H9 (cell line): Measurements from ENCODE around the gene GPBAR1. TPM values are rescaled to one million over a fixed set of nuclear protein-coding genes. Genes with fewer than 3 reads are reported as not detected.

ENCODE experiments used
- DNase-seq: peaks from one replicate; pipeline ENCODE4 v3.0.0-alpha.2; 2017
- H2AFZ ChIP-seq: one replicate; pipeline ENCODE4 v1.6.1; 2013; ENCODE audit warnings: mild to moderate bottlenecking, low read length, control low read depth, moderate library complexity
- H2AK5ac ChIP-seq: 2 replicates; pipeline ENCODE4 v1.6.1; 2013; ENCODE audit warnings: low read length, control low read depth, mixed read lengths; ENCODE audit not compliant: insufficient read length
- H2BK120ac ChIP-seq: one replicate; pipeline ENCODE4 v1.6.1; 2013; ENCODE audit warnings: low read depth, mild to moderate bottlenecking, low read length, control low read depth, inconsistent platforms; ENCODE audit not compliant: poor library complexity, severe bottlenecking
- H2BK12ac ChIP-seq: 2 replicates; pipeline ENCODE4 v1.6.1; 2013; ENCODE audit warnings: low read length, control low read depth, mixed read lengths, low read depth; ENCODE audit not compliant: insufficient read length
- H2BK15ac ChIP-seq: 2 replicates; pipeline ENCODE4 v1.6.1; 2013; ENCODE audit warnings: low read depth, low read length, control low read depth
- H2BK20ac ChIP-seq: one replicate; pipeline ENCODE4 v1.6.1; 2013; ENCODE audit warnings: low read depth, mild to moderate bottlenecking, low read length, control low read depth, inconsistent platforms; ENCODE audit not compliant: poor library complexity, severe bottlenecking
- H2BK5ac ChIP-seq: 2 replicates; pipeline ENCODE4 v1.6.1; 2013; ENCODE audit warnings: low read length, control low read depth, mixed read lengths; ENCODE audit not compliant: insufficient read length
- H3K14ac ChIP-seq: 2 replicates; pipeline ENCODE4 v1.6.1; 2013; ENCODE audit warnings: low read length, control low read depth; ENCODE audit not compliant: insufficient read depth
- H3K18ac ChIP-seq: 2 replicates; pipeline ENCODE4 v1.6.1; 2013; ENCODE audit warnings: low read depth, mild to moderate bottlenecking, mixed read lengths, low read length, control low read depth; ENCODE audit not compliant: insufficient read length
- H3K23ac ChIP-seq: 2 replicates; pipeline ENCODE4 v1.6.1; 2013; ENCODE audit warnings: low read length, control low read depth, mixed read lengths, low read depth; ENCODE audit not compliant: insufficient read length
- H3K23me2 ChIP-seq: 2 replicates; pipeline ENCODE4 v1.6.1; 2013; ENCODE audit warnings: low read depth, mild to moderate bottlenecking, mixed read lengths, low read length, control low read depth; ENCODE audit not compliant: insufficient read length, poor library complexity, severe bottlenecking
- H3K27ac ChIP-seq: 2 replicates; pipeline ENCODE4 v1.5.1; 2013; ENCODE audit warnings: low read length, control low read depth, mixed read lengths, low read depth; ENCODE audit not compliant: insufficient read length
- H3K27me3 ChIP-seq: 2 replicates; pipeline ENCODE4 v1.6.1; 2013; ENCODE audit warnings: low read length, control low read depth, inconsistent platforms; ENCODE audit not compliant: insufficient read depth
- H3K4ac ChIP-seq: 2 replicates; pipeline ENCODE4 v1.6.1; 2013; ENCODE audit warnings: low read depth, mild to moderate bottlenecking, control low read depth, inconsistent platforms, low read length, moderate library complexity
- H3K4me1 ChIP-seq: 2 replicates; pipeline ENCODE4 v1.6.1; 2013; ENCODE audit warnings: low read length, control low read depth, inconsistent platforms; ENCODE audit not compliant: insufficient read depth
- H3K4me2 ChIP-seq: 2 replicates; pipeline ENCODE4 v1.6.1; 2013; ENCODE audit warnings: low read length, control low read depth, mixed read lengths; ENCODE audit not compliant: insufficient read length, insufficient read depth
- H3K56ac ChIP-seq: 2 replicates; pipeline ENCODE4 v1.6.1; 2013; ENCODE audit warnings: low read depth, mild to moderate bottlenecking, mixed read lengths, low read length, control low read depth; ENCODE audit not compliant: insufficient read length
- H3K79me1 ChIP-seq: 2 replicates; pipeline ENCODE4 v1.6.1; 2013; ENCODE audit warnings: low read depth, mild to moderate bottlenecking, moderate library complexity, low read length, control low read depth, inconsistent platforms; ENCODE audit not compliant: insufficient read depth, poor library complexity, severe bottlenecking
- H3K79me2 ChIP-seq: 2 replicates; pipeline ENCODE4 v1.6.1; 2013; ENCODE audit warnings: low read length, control low read depth, inconsistent platforms; ENCODE audit not compliant: insufficient read depth
- H3K9ac ChIP-seq: 2 replicates; pipeline ENCODE4 v1.6.1; 2013; ENCODE audit warnings: low read length, control low read depth, mixed read lengths; ENCODE audit not compliant: insufficient read length; ENCODE audit errors: extremely low read depth
- H3K9me3 ChIP-seq: one replicate; pipeline ENCODE4 v1.6.1; 2013; ENCODE audit warnings: low read depth, low read length, inconsistent platforms; ENCODE audit not compliant: control insufficient read depth
- H3T11ph ChIP-seq: one replicate; pipeline ENCODE4 v1.6.1; 2013; ENCODE audit warnings: mild to moderate bottlenecking, low read length, control low read depth, inconsistent platforms
- H4K20me1 ChIP-seq: one replicate; pipeline ENCODE4 v1.6.1; 2013; ENCODE audit not compliant: control insufficient read depth, insufficient read length, insufficient read depth
- H4K5ac ChIP-seq: 2 replicates; pipeline ENCODE4 v1.6.1; 2013; ENCODE audit warnings: low read depth, mild to moderate bottlenecking, mixed read lengths, low read length, control low read depth; ENCODE audit not compliant: insufficient read length
- H4K8ac ChIP-seq: replicated peaks from 2 replicates; pipeline ENCODE4 v1.6.1; 2013; ENCODE audit warnings: low read length, control low read depth, mixed read lengths, low read depth; ENCODE audit not compliant: insufficient read length
- H4K91ac ChIP-seq: 2 replicates; pipeline ENCODE4 v1.6.1; 2013; ENCODE audit warnings: low read depth, mild to moderate bottlenecking, moderate library complexity, mixed read lengths, low read length, control low read depth; ENCODE audit not compliant: insufficient read length
- H3K27ac Mint-ChIP-seq, 3 experiments: 2 replicates in 2 of 3; 3 replicates in 1 of 3; pipeline ENCODE4 v1.8.0; 2020 to 2021; ENCODE audit warnings: mixed read lengths in 3 of 3, mild to moderate bottlenecking in 1 of 3, moderate library complexity in 1 of 3
- H3K27me3 Mint-ChIP-seq: 2 replicates; pipeline ENCODE4 v1.8.0; 2021; ENCODE audit warnings: low read depth, mild to moderate bottlenecking, moderate library complexity, mixed read lengths
- H3K36me3 Mint-ChIP-seq, 3 experiments: 2 replicates in 2 of 3; 3 replicates in 1 of 3; pipeline ENCODE4 v1.8.0; 2020 to 2021; ENCODE audit warnings: low read depth in 3 of 3, mixed read lengths in 3 of 3; ENCODE audit not compliant: insufficient read depth in 1 of 3
- H3K4me1 Mint-ChIP-seq, 2 experiments: 2 replicates each; pipeline ENCODE4 v1.8.0; 2020; ENCODE audit warnings: mixed read lengths in 2 of 2
- H3K4me3 Mint-ChIP-seq, 2 experiments: 2 replicates in 1 of 2; 3 replicates in 1 of 2; pipeline ENCODE4 v1.8.0; 2020 to 2021; ENCODE audit warnings: mild to moderate bottlenecking in 2 of 2, mixed read lengths in 2 of 2, moderate library complexity in 1 of 2
- H3K9me3 Mint-ChIP-seq, 2 experiments: 2 replicates in 1 of 2; 3 replicates in 1 of 2; pipeline ENCODE4 v1.8.0; 2020; ENCODE audit warnings: mild to moderate bottlenecking in 2 of 2, mixed read lengths in 2 of 2, moderate library complexity in 1 of 2
- WGBS: extraction: QIAGEN DNeasy Blood & Tissue Kit; methylation state at CpG from one replicate; pipeline ENCODE4 v1.1.7; 2013; ENCODE audit warnings: missing lambda C conversion rate, low lambda C conversion rate, mixed read lengths; ENCODE audit not compliant: insufficient read length; ENCODE audit errors: extremely low coverage; 5-methylcytosine and 5-hydroxymethylcytosine counted together
- total RNA-seq: library from RNA; stranded (reverse); gene quantifications from 2 replicates; pipeline ENCODE4 v1.2.1, GENCODE V29; 2021
- TF ChIP-seq, protein P1 (sequence below): fragments of 200-600 bp; sonication (generic); conservative IDR thresholded peaks from 3 replicates; pipeline ENCODE4 v1.8.0; 2021; ENCODE audit warnings: antibody characterized with exemption, mild to moderate bottlenecking

Gene GPBAR1
- total RNA-seq, 1 experiment from 2014 or later = 0.44 TPM

DNA sequence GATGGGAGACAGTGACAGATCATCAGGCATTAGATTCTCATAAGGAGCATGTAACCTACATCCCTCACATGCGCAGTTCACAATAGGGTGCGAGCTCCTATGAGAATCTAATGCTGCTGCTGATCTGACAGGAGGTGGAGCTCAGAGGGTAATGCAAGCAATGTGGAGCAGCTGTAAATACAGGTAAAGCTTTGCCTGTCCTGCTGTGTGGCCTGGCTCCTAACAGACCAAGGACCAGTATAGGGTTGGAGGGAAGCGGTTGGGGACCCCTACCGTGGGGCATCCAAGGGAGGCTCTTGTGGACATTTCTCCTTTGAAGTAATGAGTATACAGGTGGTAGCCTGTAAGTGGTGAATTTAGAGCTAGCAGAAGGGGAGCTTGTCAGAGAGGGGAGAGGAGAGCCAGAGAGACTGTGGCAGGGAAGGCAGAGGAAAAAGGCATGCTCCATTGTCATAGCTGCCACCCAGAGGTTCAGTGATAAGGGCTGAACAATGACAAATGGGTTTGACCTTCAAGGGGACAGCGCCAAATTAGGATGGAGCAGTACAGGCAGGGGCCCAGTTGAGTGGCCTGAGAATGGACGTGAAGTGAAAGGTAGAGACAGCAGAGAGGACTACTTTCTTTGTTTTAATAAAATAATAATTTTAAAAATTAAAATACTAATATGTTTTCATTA is 46.7 kb downstream of the GPBAR1 start:
- Histone ChIP-seq H3K14ac (no peak overlapping the region), H4K5ac (no peak overlapping the region), H3K4ac (no peak overlapping the region), H3K79me1 (no peaks in the 10 kb centered on the region), H2AFZ (no peak overlapping the region), H2BK120ac (no peak overlapping the region), H3K27ac (no peak overlapping the region), H3K4me2 (no peak overlapping the region), H3K23me2 (no peaks in the 10 kb centered on the region), H3K23ac (no peak overlapping the region), H3K9ac (no peak overlapping the region), H2BK5ac (no peak overlapping the region), H2BK20ac (no peak overlapping the region), H3K18ac (no peak overlapping the region), H3T11ph (no peak overlapping the region), H2BK15ac (no peak overlapping the region), H3K79me2 (no peaks in the 10 kb centered on the region), H3K56ac (no peak overlapping the region), H2AK5ac (no peak overlapping the region), H4K91ac (no peak overlapping the region), H3K27me3 (no peaks in the 10 kb centered on the region), H4K20me1 (no peaks in the 10 kb centered on the region), H3K9me3 (no peaks in the 10 kb centered on the region), H2BK12ac (no peak overlapping the region), H4K8ac (no peak overlapping the region), H3K4me1 (no peaks in the 10 kb centered on the region)
- H3K27ac Mint-ChIP-seq = no peak overlapping the region; a peak in 1 of 7 replicates
- H3K4me3 Mint-ChIP-seq = no peak overlapping the region
- H3K36me3 Mint-ChIP-seq = no peaks in the 10 kb centered on the region; a peak in 1 of 7 replicates
- TF ChIP-seq, protein P1, sequence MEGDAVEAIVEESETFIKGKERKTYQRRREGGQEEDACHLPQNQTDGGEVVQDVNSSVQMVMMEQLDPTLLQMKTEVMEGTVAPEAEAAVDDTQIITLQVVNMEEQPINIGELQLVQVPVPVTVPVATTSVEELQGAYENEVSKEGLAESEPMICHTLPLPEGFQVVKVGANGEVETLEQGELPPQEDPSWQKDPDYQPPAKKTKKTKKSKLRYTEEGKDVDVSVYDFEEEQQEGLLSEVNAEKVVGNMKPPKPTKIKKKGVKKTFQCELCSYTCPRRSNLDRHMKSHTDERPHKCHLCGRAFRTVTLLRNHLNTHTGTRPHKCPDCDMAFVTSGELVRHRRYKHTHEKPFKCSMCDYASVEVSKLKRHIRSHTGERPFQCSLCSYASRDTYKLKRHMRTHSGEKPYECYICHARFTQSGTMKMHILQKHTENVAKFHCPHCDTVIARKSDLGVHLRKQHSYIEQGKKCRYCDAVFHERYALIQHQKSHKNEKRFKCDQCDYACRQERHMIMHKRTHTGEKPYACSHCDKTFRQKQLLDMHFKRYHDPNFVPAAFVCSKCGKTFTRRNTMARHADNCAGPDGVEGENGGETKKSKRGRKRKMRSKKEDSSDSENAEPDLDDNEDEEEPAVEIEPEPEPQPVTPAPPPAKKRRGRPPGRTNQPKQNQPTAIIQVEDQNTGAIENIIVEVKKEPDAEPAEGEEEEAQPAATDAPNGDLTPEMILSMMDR = no peak
- no CpG with 5 or more reads among the region's 6 CpGs for WGBS
- DNase-seq = no peak
- H3K9me3 Mint-ChIP-seq = peaks cover 0 to 3% of the 10 kb centered on the region in 2 experiments; a peak in 1 of 5 replicates
- H3K4me1 Mint-ChIP-seq = peaks cover 4 to 12% of the 10 kb centered on the region in 2 experiments; a peak in 3 of 4 replicates
- peaks cover 1% of the 10 kb centered on the region for H3K27me3 Mint-ChIP-seq
